HG03196 (cell line): Measurements from ENCODE around the gene SLC18B1.
"Not testable (repeated sequence)": the region's sequence is repeated elsewhere in the genome, so short reads cannot be mapped to it uniquely, and the experiment has no call there.

Experiments
- ATAC-seq: cut with Tn5 transposase; IDR thresholded peaks from one replicate; pipeline ENCODE4 v1.9.1; 2021; ENCODE audit not compliant: unreplicated experiment

The SLC18B1 gene

GRCh38 chr6:132800656-132801055 lies 2.2 kb upstream of the SLC18B1 start:
- no peak for ATAC-seq

- ATAC-seq = peak; percentile 94
Observed at GRCh38 chr6:132798869-132799538, 567 bp upstream of the SLC18B1 start.

GRCh38 chr6:132795461-132795860 lies 3.0 kb downstream of the SLC18B1 start:
- no peak for ATAC-seq

GRCh38 chr6:132792510-132792909 lies 5.9 kb downstream of the SLC18B1 start:
- ATAC-seq = no peak

- ATAC-seq = no peak
Observed at GRCh38 chr6:132790450-132790849, 8.0 kb downstream of the SLC18B1 start.

- no peak for ATAC-seq
Observed at GRCh38 chr6:132789396-132789776, 9.1 kb downstream of the SLC18B1 start.

- ATAC-seq = no peak
Observed at GRCh38 chr6:132788658-132789395, 9.6 kb downstream of the SLC18B1 start.

GRCh38 chr6:132785936-132786335 lies 12.5 kb downstream of the SLC18B1 start:
- ATAC-seq = no peak

GRCh38 chr6:132780770-132781371 lies 17.6 kb downstream of the SLC18B1 start:
- ATAC-seq = no peak

- ATAC-seq = not testable (repeated sequence)
Observed at GRCh38 chr6:132777881-132778280, 20.6 kb downstream of the SLC18B1 start.

GRCh38 chr6:132768051-132768517 lies 30.4 kb downstream of the SLC18B1 start:
- peak; percentile 79 for ATAC-seq

GRCh38 chr6:132765560-132765959 lies 32.9 kb downstream of the SLC18B1 start:
- no peak for ATAC-seq

- ATAC-seq = no peak
Observed at GRCh38 chr6:132764370-132764769, 34.1 kb downstream of the SLC18B1 start.

GRCh38 chr6:132763269-132763668 lies 35.2 kb downstream of the SLC18B1 start:
- ATAC-seq = peak; percentile 94

- peak; percentile 33 for ATAC-seq
Observed at GRCh38 chr6:132760256-132760655, 38.2 kb downstream of the SLC18B1 start.

- ATAC-seq = no peak
Observed at GRCh38 chr6:132758689-132759088, 39.7 kb downstream of the SLC18B1 start.

- no peak for ATAC-seq
Observed at GRCh38 chr6:132752255-132752654, 46.2 kb downstream of the SLC18B1 start.

GRCh38 chr6:132751828-132752227 lies 46.6 kb downstream of the SLC18B1 start:
- ATAC-seq = no peak

GRCh38 chr6:132751306-132751705 lies 47.1 kb downstream of the SLC18B1 start:
- ATAC-seq = peak; percentile 41

- ATAC-seq = peak; percentile 86
Observed at GRCh38 chr6:132750455-132751248, 47.8 kb downstream of the SLC18B1 start.

GRCh38 chr6:132749111-132749510 lies 49.3 kb downstream of the SLC18B1 start:
- no peak for ATAC-seq
